PC-3 (cell line): ENCODE measurements around the gene GRK3.

Experiments used
- CTCF ChIP-seq: fragments of 300-600 bp; sonication (generic); conservative IDR thresholded peaks from 2 replicates; pipeline ENCODE4 v1.5.1; 2017; ENCODE audit warnings: antibody characterized with exemption, low read depth, mild to moderate bottlenecking, low read length
- EZH2 ChIP-seq: fragments of 300-600 bp; sonication (generic); IDR thresholded peaks from one replicate; pipeline ENCODE4 v1.6.1; 2017; ENCODE audit warnings: antibody characterized with exemption, mild to moderate bottlenecking, low read length; ENCODE audit not compliant: unreplicated experiment

GRCh38 chr22:25624476-25624875 is 60.0 kb downstream of the GRK3 start:
- TF ChIP-seq EZH2 (no peak), CTCF (no peak)
